HG02610 (cell line): ENCODE results near the gene C4A.
A peak's percentile ranks its signal among the peaks of the same experiment; 100 is the strongest.
"Not testable (repeated sequence)": the region's sequence is repeated elsewhere in the genome, so short reads cannot be mapped to it uniquely, and the experiment has no call there.

Experiments
- ATAC-seq: cut with Tn5 transposase; IDR thresholded peaks from one replicate; pipeline ENCODE4 v1.9.1; 2021; ENCODE audit warnings: mild to moderate bottlenecking, moderate library complexity; ENCODE audit not compliant: unreplicated experiment

C4A gene

GRCh38 chr6:31958741-31959739, 22.8 kb upstream of the C4A start, which contains the start of the genes NELFE and SKIC2:
Gene NELFE, minus strand, starts transcription at chr6:31958971. Its CDS starts 525 bp downstream, at chr6:31958446.
Gene SKIC2, plus strand, starts transcription at chr6:31959175. Its CDS starts 18 bp downstream, at chr6:31959193.
- ATAC-seq: peak; percentile 95

- no peak for ATAC-seq
These were observed 20.2 kb upstream of the C4A start for GRCh38 chr6:31961616-31962015.

GRCh38 chr6:31963921-31964320, 17.9 kb upstream of the C4A start:
- no peak for ATAC-seq

GRCh38 chr6:31965700-31966099, 16.2 kb upstream of the C4A start:
- no peak for ATAC-seq

GRCh38 chr6:31966506-31966905, 15.4 kb upstream of the C4A start:
- no peak for ATAC-seq

GRCh38 chr6:31966997-31967925, 14.6 kb upstream of the C4A start:
- no peak for ATAC-seq

GRCh38 chr6:31967926-31968320, 13.9 kb upstream of the C4A start:
- ATAC-seq: no peak

GRCh38 chr6:31968326-31968725, 13.5 kb upstream of the C4A start:
- no peak for ATAC-seq

GRCh38 chr6:31968791-31969711, 12.8 kb upstream of the C4A start:
- ATAC-seq: no peak

GRCh38 chr6:31969712-31970603, 11.9 kb upstream of the C4A start:
- no peak for ATAC-seq

- ATAC-seq: no peak
These were observed 11.1 kb upstream of the C4A start for GRCh38 chr6:31970604-31971271.

- no peak for ATAC-seq
These were observed 10.4 kb upstream of the C4A start for GRCh38 chr6:31971279-31971992.

GRCh38 chr6:31971993-31972708, 9.7 kb upstream of the C4A start, which contains the start of gene DXO:
Gene DXO, minus strand, starts transcription at chr6:31972138. Its CDS starts 463 bp downstream, at chr6:31971675.
- ATAC-seq: peak; percentile 87

GRCh38 chr6:31972709-31973350, 9.0 kb upstream of the C4A start:
- ATAC-seq: no peak

GRCh38 chr6:31976065-31976464, 5.8 kb upstream of the C4A start:
- ATAC-seq: not testable (repeated sequence)

- ATAC-seq: no peak
These were observed 3.9 kb upstream of the C4A start for GRCh38 chr6:31977816-31978431.
